ENCODE measurements around the gene FXYD1. TPM values are rescaled to one million over a fixed set of nuclear protein-coding genes. Genes with fewer than 3 reads are reported as not detected.

Gene FXYD1
- total and polyA plus RNA-seq, 2 experiments from 2014 or later = 1.5 to 26.8 TPM

DNA sequence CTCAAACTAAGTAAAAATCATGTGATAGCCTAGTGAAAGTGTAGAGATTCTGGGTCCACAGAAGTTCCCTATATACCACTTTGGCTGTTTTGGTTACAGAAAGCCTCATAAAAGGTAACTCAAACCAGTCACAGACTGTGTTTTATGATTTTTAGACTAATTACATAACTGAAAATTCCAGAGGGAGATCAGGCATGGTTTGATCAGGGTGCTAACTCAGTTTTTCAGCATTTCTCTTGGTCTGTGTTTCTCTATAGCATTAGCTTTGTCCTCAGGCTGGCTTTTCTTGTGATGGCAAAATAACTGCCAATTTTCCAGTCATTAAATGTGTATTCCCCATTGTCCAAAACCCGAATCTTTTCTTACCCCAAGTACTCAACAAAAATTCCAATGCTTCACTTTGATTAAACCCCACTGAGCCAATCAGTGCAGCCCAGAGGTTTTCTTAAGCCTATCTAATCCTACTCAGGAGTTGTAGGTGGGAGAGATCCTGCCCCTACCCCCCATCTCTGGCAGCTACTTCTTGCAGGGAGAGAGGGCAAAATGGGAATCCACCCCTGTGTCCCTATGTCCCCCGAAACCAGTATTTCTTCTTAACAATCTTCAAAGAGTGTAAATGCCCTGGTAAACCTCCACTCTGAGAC is 31.6 kb upstream of the FXYD1 start (continued):
- no peak for TF ChIP-seq POLR2AphosphoS5 (IDR thresholded peaks at IDR 0.05; ENCODE audit: low read depth)
- no peak for TF ChIP-seq EZH2phosphoT487 (IDR thresholded peaks at IDR 0.05; ENCODE audit: unreplicated experiment)
- TF ChIP-seq CTCF (conservative IDR thresholded peaks at IDR 0.05; ENCODE audit: low read depth in 2 of 2) = no peak
- no peak for TF ChIP-seq STAT1 (IDR thresholded peaks at IDR 0.05; ENCODE audit: unreplicated experiment)
- TF ChIP-seq, protein P1, sequence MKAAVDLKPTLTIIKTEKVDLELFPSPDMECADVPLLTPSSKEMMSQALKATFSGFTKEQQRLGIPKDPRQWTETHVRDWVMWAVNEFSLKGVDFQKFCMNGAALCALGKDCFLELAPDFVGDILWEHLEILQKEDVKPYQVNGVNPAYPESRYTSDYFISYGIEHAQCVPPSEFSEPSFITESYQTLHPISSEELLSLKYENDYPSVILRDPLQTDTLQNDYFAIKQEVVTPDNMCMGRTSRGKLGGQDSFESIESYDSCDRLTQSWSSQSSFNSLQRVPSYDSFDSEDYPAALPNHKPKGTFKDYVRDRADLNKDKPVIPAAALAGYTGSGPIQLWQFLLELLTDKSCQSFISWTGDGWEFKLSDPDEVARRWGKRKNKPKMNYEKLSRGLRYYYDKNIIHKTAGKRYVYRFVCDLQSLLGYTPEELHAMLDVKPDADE (IDR thresholded peaks at IDR 0.05) = no peak
- no peak for TF ChIP-seq JUNB (IDR thresholded peaks at IDR 0.05; ENCODE audit: unreplicated experiment)
- no peak for TF ChIP-seq NANOG (IDR thresholded peaks at IDR 0.05; ENCODE audit: borderline replicate concordance)
- no peak for TF ChIP-seq CREB1 (CRISPR knock-in tag; IDR thresholded peaks at IDR 0.05; ENCODE audit: low read depth)
- TF ChIP-seq, protein P2, sequence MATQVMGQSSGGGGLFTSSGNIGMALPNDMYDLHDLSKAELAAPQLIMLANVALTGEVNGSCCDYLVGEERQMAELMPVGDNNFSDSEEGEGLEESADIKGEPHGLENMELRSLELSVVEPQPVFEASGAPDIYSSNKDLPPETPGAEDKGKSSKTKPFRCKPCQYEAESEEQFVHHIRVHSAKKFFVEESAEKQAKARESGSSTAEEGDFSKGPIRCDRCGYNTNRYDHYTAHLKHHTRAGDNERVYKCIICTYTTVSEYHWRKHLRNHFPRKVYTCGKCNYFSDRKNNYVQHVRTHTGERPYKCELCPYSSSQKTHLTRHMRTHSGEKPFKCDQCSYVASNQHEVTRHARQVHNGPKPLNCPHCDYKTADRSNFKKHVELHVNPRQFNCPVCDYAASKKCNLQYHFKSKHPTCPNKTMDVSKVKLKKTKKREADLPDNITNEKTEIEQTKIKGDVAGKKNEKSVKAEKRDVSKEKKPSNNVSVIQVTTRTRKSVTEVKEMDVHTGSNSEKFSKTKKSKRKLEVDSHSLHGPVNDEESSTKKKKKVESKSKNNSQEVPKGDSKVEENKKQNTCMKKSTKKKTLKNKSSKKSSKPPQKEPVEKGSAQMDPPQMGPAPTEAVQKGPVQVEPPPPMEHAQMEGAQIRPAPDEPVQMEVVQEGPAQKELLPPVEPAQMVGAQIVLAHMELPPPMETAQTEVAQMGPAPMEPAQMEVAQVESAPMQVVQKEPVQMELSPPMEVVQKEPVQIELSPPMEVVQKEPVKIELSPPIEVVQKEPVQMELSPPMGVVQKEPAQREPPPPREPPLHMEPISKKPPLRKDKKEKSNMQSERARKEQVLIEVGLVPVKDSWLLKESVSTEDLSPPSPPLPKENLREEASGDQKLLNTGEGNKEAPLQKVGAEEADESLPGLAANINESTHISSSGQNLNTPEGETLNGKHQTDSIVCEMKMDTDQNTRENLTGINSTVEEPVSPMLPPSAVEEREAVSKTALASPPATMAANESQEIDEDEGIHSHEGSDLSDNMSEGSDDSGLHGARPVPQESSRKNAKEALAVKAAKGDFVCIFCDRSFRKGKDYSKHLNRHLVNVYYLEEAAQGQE (IDR thresholded peaks at IDR 0.05; ENCODE audit: unreplicated experiment) = no peak

GRCh38 chr19:35107545-35107944 is 31.1 kb upstream of the FXYD1 start:
- DNase-seq (ENCODE audit: low spot score) (no peak), ATAC-seq (no peak)
- H2AFZ ChIP-seq = no peak overlapping the region
- H3K4me2 ChIP-seq = no peak overlapping the region
- no peak overlapping the region for H3K27ac Mint-ChIP-seq
- H3K79me2 ChIP-seq (replicated peaks; ENCODE audit: insufficient read depth) = no peaks in the 10 kb centered on the region
- no peaks in the 10 kb centered on the region for H4K20me1 ChIP-seq (replicated peaks; ENCODE audit: insufficient read depth)
- H3K4me3 Mint-ChIP-seq = no peak overlapping the region
- H3K9me3 Mint-ChIP-seq = no peaks in the 10 kb centered on the region; the same call in 1 of the 3 replicates
- peaks cover 4% of the 10 kb centered on the region for H3K4me1 ChIP-seq (ENCODE audit: insufficient read depth)
- no peaks in the 10 kb centered on the region for H3F3A ChIP-seq (replicated peaks; ENCODE audit: low read depth)
- H3K27ac ChIP-seq (ENCODE audit: low read depth) = no peak overlapping the region
- no peaks in the 10 kb centered on the region for H3K9me2 ChIP-seq (ENCODE audit: insufficient read depth)
- H3K4me3 ChIP-seq = no peak overlapping the region
- peaks cover 24% of the 10 kb centered on the region for H3K27me3 Mint-ChIP-seq (ENCODE audit: insufficient read depth, low read depth, poor library complexity)
- peaks cover 11% of the 10 kb centered on the region; the same call in 1 of the 3 replicates for H3K36me3 Mint-ChIP-seq (ENCODE audit: low read depth)
- H3K27me3 ChIP-seq (ENCODE audit: insufficient read depth) = no peaks in the 10 kb centered on the region
- H3K36me3 ChIP-seq (ENCODE audit: insufficient read depth) = no peaks in the 10 kb centered on the region
- peaks cover 16% of the 10 kb centered on the region for H3K4me1 Mint-ChIP-seq
- TF ChIP-seq, protein P2 (IDR thresholded peaks at IDR 0.05; ENCODE audit: unreplicated experiment) = no peak
- no peak for TF ChIP-seq EZH2phosphoT487 (IDR thresholded peaks at IDR 0.05; ENCODE audit: unreplicated experiment)
- TF ChIP-seq POLR2AphosphoS5 (IDR thresholded peaks at IDR 0.05; ENCODE audit: low read depth) = no peak
